GM13976 (cell line): Measurements from ENCODE around the gene HOXA2.

ENCODE experiments used
- DNase-seq: peaks from one replicate; pipeline ENCODE4 v3.0.0; 2012; ENCODE audit warnings: low spot score
- CTCF ChIP-seq: IDR thresholded peaks from 2 replicates; pipeline ENCODE4 v1.5.1; 2012; ENCODE audit warnings: borderline replicate concordance, mild to moderate bottlenecking; ENCODE audit not compliant: insufficient read depth; ENCODE audit errors: extremely low read depth, missing control alignments, control extremely low read depth
- in situ Hi-C: fragments of 300-500 bp; cut with MboI; formaldehyde crosslinking; loops from one replicate; pipeline ENCODE4 v1.12.0; 2022; ENCODE audit warnings: low sequenced_read_pairs, mixed read lengths, inconsistent platforms; ENCODE audit not compliant: unreplicated experiment

HOXA2 gene

GRCh38 chr7:27080844-27081436, 21.5 kb downstream of the HOXA2 start:
- in situ Hi-C loops, result no loop called here
- TF ChIP-seq CTCF, result no peak
- no peak for DNase-seq

- in situ Hi-C loops, result no loop called here
- no peak for TF ChIP-seq CTCF
- peak; percentile 31 for DNase-seq
Observed at GRCh38 chr7:27079234-27079975, 23.1 kb downstream of the HOXA2 start.

- in situ Hi-C loops, result no loop called here
- TF ChIP-seq CTCF, result no peak
- no peak for DNase-seq
Observed at GRCh38 chr7:27078616-27079233, 23.8 kb downstream of the HOXA2 start.

GRCh38 chr7:27073076-27073475, 29.4 kb downstream of the HOXA2 start:
- no peak for DNase-seq
- TF ChIP-seq CTCF, result no peak
- in situ Hi-C loops, result no loop called here

GRCh38 chr7:27071622-27072390, 30.7 kb downstream of the HOXA2 start:
- in situ Hi-C loops, result no loop called here
- DNase-seq, result no peak
- no peak for TF ChIP-seq CTCF

- TF ChIP-seq CTCF, result no peak
- in situ Hi-C loops, result no loop called here
Observed at GRCh38 chr7:27068259-27068658, 34.2 kb downstream of the HOXA2 start.

More at GRCh38 chr7:27068259-27068658, 34.2 kb downstream of the HOXA2 start:
- DNase-seq, result no peak
